ENCODE measurements around the gene NBAS.
"Not testable (repeated sequence)": the region's sequence is repeated elsewhere in the genome, so short reads cannot be mapped to it uniquely, and the experiment has no call there.

Gene NBAS

DNA sequence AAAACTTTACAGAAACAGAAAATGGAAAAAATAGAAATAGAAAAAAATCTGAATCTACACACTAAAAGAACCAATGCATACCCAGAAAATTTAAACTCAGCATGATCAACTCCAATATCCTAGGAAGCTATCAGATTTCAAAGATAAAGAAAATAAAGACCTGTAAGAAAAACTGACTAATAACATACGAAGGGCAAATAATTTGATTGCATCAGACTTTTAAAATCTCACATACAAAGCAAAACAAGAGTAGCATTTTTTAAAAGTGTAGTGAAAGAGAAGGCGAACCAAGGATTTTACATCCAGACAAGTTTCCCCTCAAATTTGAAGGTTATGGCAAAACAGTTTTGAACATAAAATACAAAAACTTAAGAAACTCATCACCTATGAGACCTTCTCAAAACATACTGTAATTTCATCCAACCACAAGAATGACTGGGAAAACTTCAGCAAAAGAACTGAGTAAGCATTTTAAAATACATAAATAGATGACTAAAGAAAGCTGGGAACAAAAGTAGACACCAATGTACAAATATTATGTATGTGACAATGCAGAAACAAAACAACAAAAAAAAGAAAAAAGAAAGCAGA lies 54.8 kb downstream of the NBAS start:
- no peaks in the 10 kb centered on the region for H3K79me2 ChIP-seq (ENCODE audit: low read length)
- H3K27me3 ChIP-seq (ENCODE audit: low read depth, low read length) = no peaks in the 10 kb centered on the region
- no peaks in the 10 kb centered on the region for H4K20me1 ChIP-seq (ENCODE audit: insufficient read depth, low read length)
- no peaks in the 10 kb centered on the region for H3K9me3 ChIP-seq (ENCODE audit: insufficient read depth, low read length)
- H2AFZ ChIP-seq (ENCODE audit: low read depth, low read length) = no peak overlapping the region
- no peak overlapping the region for H3K9ac ChIP-seq (ENCODE audit: low read length)
- no peak overlapping the region for H3K4me2 ChIP-seq (ENCODE audit: low read length)
- no peaks in the 10 kb centered on the region for H3K36me3 ChIP-seq (replicated peaks; ENCODE audit: low read depth, low read length)
- H3K4me3 ChIP-seq (ENCODE audit: low read length) = no peak overlapping the region
- H3K27ac ChIP-seq (ENCODE audit: low read length) = no peak overlapping the region
- no peaks in the 10 kb centered on the region for H3K4me1 ChIP-seq (ENCODE audit: low read length)
- TF ChIP-seq EZH2phosphoT487 (IDR thresholded peaks at IDR 0.05; ENCODE audit: low read depth) = no peak
- TF ChIP-seq, protein P1, sequence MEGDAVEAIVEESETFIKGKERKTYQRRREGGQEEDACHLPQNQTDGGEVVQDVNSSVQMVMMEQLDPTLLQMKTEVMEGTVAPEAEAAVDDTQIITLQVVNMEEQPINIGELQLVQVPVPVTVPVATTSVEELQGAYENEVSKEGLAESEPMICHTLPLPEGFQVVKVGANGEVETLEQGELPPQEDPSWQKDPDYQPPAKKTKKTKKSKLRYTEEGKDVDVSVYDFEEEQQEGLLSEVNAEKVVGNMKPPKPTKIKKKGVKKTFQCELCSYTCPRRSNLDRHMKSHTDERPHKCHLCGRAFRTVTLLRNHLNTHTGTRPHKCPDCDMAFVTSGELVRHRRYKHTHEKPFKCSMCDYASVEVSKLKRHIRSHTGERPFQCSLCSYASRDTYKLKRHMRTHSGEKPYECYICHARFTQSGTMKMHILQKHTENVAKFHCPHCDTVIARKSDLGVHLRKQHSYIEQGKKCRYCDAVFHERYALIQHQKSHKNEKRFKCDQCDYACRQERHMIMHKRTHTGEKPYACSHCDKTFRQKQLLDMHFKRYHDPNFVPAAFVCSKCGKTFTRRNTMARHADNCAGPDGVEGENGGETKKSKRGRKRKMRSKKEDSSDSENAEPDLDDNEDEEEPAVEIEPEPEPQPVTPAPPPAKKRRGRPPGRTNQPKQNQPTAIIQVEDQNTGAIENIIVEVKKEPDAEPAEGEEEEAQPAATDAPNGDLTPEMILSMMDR (IDR thresholded peaks at IDR 0.05; ENCODE audit: low read depth, low read length) = no peak

DNA sequence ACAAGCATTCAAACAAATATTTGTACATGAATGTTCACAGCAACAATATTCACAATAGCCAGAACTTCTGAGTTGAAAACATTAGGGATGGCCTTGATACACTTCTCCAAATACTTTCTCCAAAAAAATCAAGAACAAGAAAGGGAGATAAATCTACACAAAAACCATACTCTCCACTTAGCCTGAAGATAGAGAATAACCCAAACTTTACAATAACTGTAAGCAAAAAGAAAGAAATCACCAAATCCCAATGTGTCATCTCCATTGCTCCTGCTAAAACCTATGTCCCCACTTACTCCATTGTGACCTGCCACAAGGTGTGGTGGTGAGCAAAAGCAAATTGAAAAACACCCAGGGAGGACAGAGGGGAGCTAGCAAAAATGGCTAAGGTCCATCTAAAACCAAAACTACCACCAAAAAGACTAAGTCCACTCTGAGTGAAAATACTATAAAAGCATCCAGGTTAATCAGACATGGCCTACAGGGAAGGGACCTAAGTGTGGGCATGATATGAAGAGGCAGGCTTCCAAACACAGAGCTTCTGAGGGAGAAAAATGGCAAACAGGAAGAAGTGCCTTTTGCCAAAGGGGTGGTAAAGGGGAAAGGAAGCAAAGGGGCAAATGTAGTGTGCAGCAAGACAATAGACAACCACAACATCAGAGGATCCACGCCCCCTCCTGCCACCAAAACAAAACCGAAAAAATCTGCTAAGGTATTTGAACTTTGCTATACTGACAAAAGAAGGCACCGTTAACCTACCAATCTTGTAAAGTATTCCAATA lies 56.1 kb downstream of the NBAS start:
- H3K9ac ChIP-seq (ENCODE audit: low read length) = no peak overlapping the region
- TF ChIP-seq EZH2phosphoT487 (IDR thresholded peaks at IDR 0.05; ENCODE audit: low read depth) = no peak
- TF ChIP-seq, protein P1 (IDR thresholded peaks at IDR 0.05; ENCODE audit: low read depth, low read length) = no peak
- H4K20me1 ChIP-seq (ENCODE audit: insufficient read depth, low read length) = no peaks in the 10 kb centered on the region
- no peak overlapping the region for H3K27ac ChIP-seq (ENCODE audit: low read length)
- H3K9me3 ChIP-seq (ENCODE audit: insufficient read depth, low read length) = no peaks in the 10 kb centered on the region
- H3K4me2 ChIP-seq (ENCODE audit: low read length) = no peak overlapping the region
- no peaks in the 10 kb centered on the region for H3K4me1 ChIP-seq (ENCODE audit: low read length)
- H3K27me3 ChIP-seq (ENCODE audit: low read depth, low read length) = no peaks in the 10 kb centered on the region
- H3K4me3 ChIP-seq (ENCODE audit: low read length) = no peak overlapping the region
- H2AFZ ChIP-seq (ENCODE audit: low read depth, low read length) = no peak overlapping the region
- H3K36me3 ChIP-seq (replicated peaks; ENCODE audit: low read depth, low read length) = no peaks in the 10 kb centered on the region
- H3K79me2 ChIP-seq (ENCODE audit: low read length) = no peaks in the 10 kb centered on the region

DNA sequence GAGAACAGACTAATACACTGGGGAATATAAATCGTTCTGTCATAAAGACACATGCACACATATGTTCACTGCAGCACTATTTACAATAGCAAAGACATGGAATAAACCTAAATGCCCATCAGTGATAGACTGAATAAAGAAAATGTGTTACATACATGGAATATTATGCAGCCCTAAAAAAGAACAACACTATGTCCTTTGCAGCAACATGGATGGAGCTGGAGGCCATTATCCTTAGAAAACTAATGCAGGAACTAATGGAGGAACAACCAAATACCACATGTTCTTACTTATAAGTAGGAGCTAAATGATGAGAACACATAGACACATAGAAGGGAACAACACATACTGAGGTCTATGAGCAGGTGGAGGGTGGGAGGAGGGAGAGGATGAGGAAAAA lies 61.9 kb downstream of the NBAS start:
- H3K27me3 ChIP-seq (ENCODE audit: low read depth, low read length); H3K27ac ChIP-seq (ENCODE audit: low read length); H3K9ac ChIP-seq (ENCODE audit: low read length); H4K20me1 ChIP-seq (ENCODE audit: insufficient read depth, low read length); H3K79me2 ChIP-seq (ENCODE audit: low read length); H3K4me2 ChIP-seq (ENCODE audit: low read length); H3K36me3 ChIP-seq (replicated peaks; ENCODE audit: low read depth, low read length); H3K9me3 ChIP-seq (ENCODE audit: insufficient read depth, low read length); H3K4me1 ChIP-seq (ENCODE audit: low read length); H2AFZ ChIP-seq (ENCODE audit: low read depth, low read length); H3K4me3 ChIP-seq (ENCODE audit: low read length): not testable (repeated sequence)

DNA sequence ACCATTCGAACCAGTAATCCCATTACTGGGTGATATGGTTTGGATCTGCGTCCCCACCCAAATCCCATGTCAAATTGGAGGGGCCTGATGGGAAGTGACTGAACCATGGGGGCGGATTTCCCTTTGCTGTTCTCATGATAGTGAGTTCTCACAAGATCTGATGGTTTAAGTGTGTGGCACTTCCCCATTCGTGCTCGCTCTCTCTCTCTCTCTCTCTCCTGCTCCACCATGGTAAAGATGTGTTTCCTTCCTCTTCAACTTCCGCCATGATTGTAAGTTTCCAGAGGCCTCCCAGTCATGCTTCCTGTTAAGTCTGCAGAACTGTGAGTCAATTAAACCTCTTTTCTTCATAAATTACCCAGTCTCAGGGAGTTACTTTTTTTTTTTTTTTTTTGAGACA lies 62.6 kb downstream of the NBAS start:
- H3K4me2 ChIP-seq (ENCODE audit: low read length) = no peak overlapping the region
- no peaks in the 10 kb centered on the region for H3K4me1 ChIP-seq (ENCODE audit: low read length)
- H3K36me3 ChIP-seq (replicated peaks; ENCODE audit: low read depth, low read length) = peaks cover 5% of the 10 kb centered on the region
- H2AFZ ChIP-seq (ENCODE audit: low read depth, low read length) = no peak overlapping the region
- no peaks in the 10 kb centered on the region for H3K27me3 ChIP-seq (ENCODE audit: low read depth, low read length)
- H3K4me3 ChIP-seq (ENCODE audit: low read length) = no peak overlapping the region
- TF ChIP-seq, protein P1 (IDR thresholded peaks at IDR 0.05; ENCODE audit: low read depth, low read length) = no peak
- no peak for TF ChIP-seq EZH2phosphoT487 (IDR thresholded peaks at IDR 0.05; ENCODE audit: low read depth)
- no peaks in the 10 kb centered on the region for H3K79me2 ChIP-seq (ENCODE audit: low read length)
- H3K9me3 ChIP-seq (ENCODE audit: insufficient read depth, low read length) = no peaks in the 10 kb centered on the region
- H4K20me1 ChIP-seq (ENCODE audit: insufficient read depth, low read length) = no peaks in the 10 kb centered on the region
- no peak overlapping the region for H3K27ac ChIP-seq (ENCODE audit: low read length)
- no peak overlapping the region for H3K9ac ChIP-seq (ENCODE audit: low read length)
